SK-N-MC (cell line): Measurements from ENCODE around the gene MYO1A.
A peak's percentile ranks its signal among the peaks of the same experiment; 100 is the strongest.
"Not testable (repeated sequence)": the region's sequence is repeated elsewhere in the genome, so short reads cannot be mapped to it uniquely, and the experiment has no call there.

ENCODE experiments used
- DNase-seq: peaks from one replicate; pipeline ENCODE4 v3.0.0-alpha.2; 2011; ENCODE audit warnings: low read depth, low spot score
- H3K27ac ChIP-seq: fragments of 200-600 bp; sonication (generic); 2 replicates; pipeline ENCODE4 v1.5.1; 2016; ENCODE audit warnings: mixed run types
- H3K36me3 ChIP-seq: fragments of 200-600 bp; sonication (generic); 2 replicates; pipeline ENCODE4 v1.6.1; 2017; ENCODE audit warnings: antibody characterized with exemption, low read length, mixed read lengths; ENCODE audit not compliant: insufficient read depth
- H3K4me3 ChIP-seq: fragments of 200-600 bp; sonication (generic); 2 replicates; pipeline ENCODE4 v1.5.1; 2016
- H3K9ac ChIP-seq: fragments of 200-600 bp; sonication (generic); 2 replicates; pipeline ENCODE4 v1.8.0; 2017; ENCODE audit warnings: mixed run types, mixed read lengths; ENCODE audit not compliant: insufficient read length
- H3K9me3 ChIP-seq: fragments of 200-600 bp; sonication (generic); 2 replicates; pipeline ENCODE4 v1.6.1; 2017; ENCODE audit warnings: low read depth, mild to moderate bottlenecking, antibody characterized with exemption, low read length, moderate library complexity, mixed read lengths
- EZH2 ChIP-seq: fragments of 200-600 bp; sonication (generic); IDR thresholded peaks from one replicate; pipeline ENCODE4 v1.6.1; 2017; ENCODE audit warnings: antibody characterized with exemption
- FOXP2 ChIP-seq: optimal IDR thresholded peaks from 2 replicates; pipeline ENCODE3; 2011; ENCODE audit warnings: mild to moderate bottlenecking, moderate library complexity; ENCODE audit not compliant: insufficient read depth; ENCODE audit errors: extremely low read length, control extremely low read depth
- POLR2AphosphoS5 ChIP-seq: IDR thresholded peaks from 2 replicates; pipeline ENCODE4 v1.6.1; 2012; ENCODE audit warnings: mild to moderate bottlenecking, low read depth, low read length, borderline replicate concordance

MYO1A gene

DNA sequence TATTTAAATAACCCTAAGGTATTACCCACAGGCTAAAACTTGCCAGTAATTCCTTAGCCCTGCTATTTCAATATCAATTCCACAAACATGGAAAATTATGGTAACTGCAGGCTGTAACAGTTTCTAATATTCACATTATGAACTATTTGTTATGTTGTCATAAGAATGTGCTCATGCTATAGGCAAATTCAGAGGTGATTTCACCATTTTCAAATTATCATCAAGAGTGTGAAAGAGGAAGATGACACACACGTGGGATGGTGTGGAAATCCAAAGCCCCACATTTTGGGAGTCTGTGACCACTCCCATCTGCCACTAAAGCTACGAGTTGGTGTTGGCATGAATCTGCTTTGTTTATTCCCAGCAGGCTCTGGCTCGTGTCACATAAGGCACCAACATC is 5.9 kb upstream of the MYO1A start:
- DNase-seq: no peak
- Histone ChIP-seq H3K9ac (no peak overlapping the region), H3K4me3 (no peak overlapping the region), H3K36me3 (peaks cover 47% of the 10 kb centered on the region), H3K9me3 (no peaks in the 10 kb centered on the region), H3K27ac (0 out of 2 replicates have a peak overlapping the region, but pooled peaks have one; percentile 19)
- TF ChIP-seq POLR2AphosphoS5 (no peak), EZH2 (no peak), FOXP2 (no peak)

DNA sequence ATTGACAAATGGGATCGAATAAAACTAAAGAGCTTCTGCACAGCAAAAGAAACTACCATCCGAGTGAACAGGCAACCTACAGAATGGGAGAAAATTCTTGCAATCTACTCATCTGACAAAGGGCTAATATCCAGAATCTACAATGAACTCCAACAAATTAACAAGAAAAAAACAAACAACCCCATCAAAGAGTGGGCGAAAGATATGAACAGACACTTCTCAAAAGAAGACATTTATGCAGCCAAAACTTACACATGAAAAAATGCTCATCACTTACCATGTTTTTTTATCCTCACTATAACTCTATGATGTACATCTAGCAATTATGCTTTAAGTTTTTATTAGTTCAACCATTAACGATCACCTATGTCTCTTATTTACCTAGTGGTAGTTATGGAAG is 4.0 kb upstream of the MYO1A start:
- not testable (repeated sequence) for H3K4me3 ChIP-seq, DNase-seq, H3K27ac ChIP-seq, H3K9ac ChIP-seq, H3K9me3 ChIP-seq
- H3K36me3 ChIP-seq: peaks cover 28% of the 10 kb centered on the region

DNA sequence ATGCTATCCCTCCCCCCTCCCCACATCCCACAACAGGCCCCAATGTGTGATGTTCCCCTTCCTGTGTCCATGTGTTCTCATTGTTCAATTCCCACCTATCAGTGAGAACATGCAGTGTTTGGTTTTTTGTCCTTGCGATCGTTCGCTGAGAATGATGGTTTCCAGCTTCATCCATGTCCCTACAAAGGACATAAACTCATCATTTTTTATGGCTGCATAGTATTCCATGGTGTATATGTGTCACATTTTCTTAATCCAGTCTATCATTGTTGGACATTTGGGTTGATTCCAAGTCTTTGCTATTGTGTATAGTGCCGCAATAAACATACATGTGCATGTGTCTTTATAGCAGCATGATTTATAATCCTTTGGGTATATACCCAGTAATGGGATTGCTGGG is 3.2 kb upstream of the MYO1A start:
- H3K9ac ChIP-seq, H3K9me3 ChIP-seq, H3K27ac ChIP-seq, H3K4me3 ChIP-seq, DNase-seq: not testable (repeated sequence)
- peaks cover 21% of the 10 kb centered on the region for H3K36me3 ChIP-seq

DNA sequence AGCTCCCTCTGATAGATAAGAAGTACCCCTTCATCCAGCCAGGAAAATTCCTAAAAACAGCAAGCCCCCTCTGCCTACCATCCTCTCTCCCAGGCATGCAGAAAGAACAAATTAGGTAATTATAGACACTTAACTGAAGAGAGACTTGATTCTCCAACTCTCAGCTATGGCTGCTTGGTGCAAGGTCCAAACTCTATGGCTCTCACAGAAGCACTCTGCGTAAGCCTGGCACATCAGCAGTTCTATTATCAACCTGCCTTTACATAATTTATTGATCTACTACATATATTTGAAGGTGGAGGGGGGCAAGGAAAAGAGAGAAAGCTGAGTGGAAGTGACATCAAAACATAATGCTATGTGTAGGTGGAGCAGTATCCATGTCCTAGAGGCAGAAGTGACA is 1.1 kb upstream of the MYO1A start:
- no peaks in the 10 kb centered on the region for H3K9me3 ChIP-seq
- no peak overlapping the region for H3K27ac ChIP-seq
- DNase-seq: no peak
- no peak overlapping the region for H3K9ac ChIP-seq
- peaks cover 5% of the 10 kb centered on the region; the same call in 1 of the 2 replicates for H3K36me3 ChIP-seq
- no peak overlapping the region for H3K4me3 ChIP-seq
- TF ChIP-seq FOXP2: no peak
- no peak for TF ChIP-seq POLR2AphosphoS5
- TF ChIP-seq EZH2: no peak

GRCh38 chr12:57049119-57049446 is 846 bp downstream of the MYO1A start:
- TF ChIP-seq EZH2 (no peak), FOXP2 (no peak), POLR2AphosphoS5 (no peak)
- Histone ChIP-seq H3K27ac (no peak overlapping the region), H3K36me3 (peaks cover 2% of the 10 kb centered on the region; the same call in 1 of the 2 replicates), H3K9ac (no peak overlapping the region), H3K4me3 (no peak overlapping the region), H3K9me3 (no peaks in the 10 kb centered on the region)
- DNase-seq: no peak

- Histone ChIP-seq H3K36me3 (no peaks in the 10 kb centered on the region), H3K9ac (no peak overlapping the region), H3K27ac (no peak overlapping the region), H3K4me3 (no peak overlapping the region), H3K9me3 (no peaks in the 10 kb centered on the region)
- no peak for TF ChIP-seq EZH2
- no peak for TF ChIP-seq POLR2AphosphoS5
- DNase-seq: no peak
Measured at GRCh38 chr12:57048423-57049118, 1.4 kb downstream of the MYO1A start.

GRCh38 chr12:57047981-57048380 is 1.9 kb downstream of the MYO1A start:
- TF ChIP-seq FOXP2: no peak
- TF ChIP-seq EZH2: no peak
- TF ChIP-seq POLR2AphosphoS5: no peak
- Histone ChIP-seq H3K36me3 (no peaks in the 10 kb centered on the region), H3K9ac (no peak overlapping the region), H3K4me3 (no peak overlapping the region), H3K27ac (no peak overlapping the region), H3K9me3 (no peaks in the 10 kb centered on the region)
- no peak for DNase-seq

GRCh38 chr12:57046947-57047890 is 2.7 kb downstream of the MYO1A start:
- no peak for DNase-seq
- TF ChIP-seq EZH2: no peak
- no peak for TF ChIP-seq POLR2AphosphoS5
- TF ChIP-seq FOXP2: no peak

GRCh38 chr12:57046086-57046791 is 3.7 kb downstream of the MYO1A start:
- Histone ChIP-seq H3K9me3 (no peaks in the 10 kb centered on the region), H3K4me3 (no peak overlapping the region), H3K9ac (no peak overlapping the region), H3K27ac (no peak overlapping the region), H3K36me3 (no peaks in the 10 kb centered on the region)
- no peak for DNase-seq
- TF ChIP-seq FOXP2: no peak

More at GRCh38 chr12:57046947-57047890, 2.7 kb downstream of the MYO1A start:
- Histone ChIP-seq H3K9ac (no peak overlapping the region), H3K27ac (no peak overlapping the region), H3K4me3 (no peak overlapping the region), H3K36me3 (no peaks in the 10 kb centered on the region), H3K9me3 (no peaks in the 10 kb centered on the region)
